Ectodermal cell (in vitro differentiated cells): ENCODE results near the gene PRSS21.

ENCODE experiments used
- H3K27ac ChIP-seq: 2 replicates; pipeline ENCODE4 v1.7.0; 2013; ENCODE audit warnings: mild to moderate bottlenecking, low read depth, low read length; ENCODE audit not compliant: insufficient read depth, poor library complexity, severe bottlenecking
- H3K27me3 ChIP-seq: 2 replicates; pipeline ENCODE4 v1.7.0; 2013; ENCODE audit warnings: mild to moderate bottlenecking, low read length; ENCODE audit not compliant: insufficient read depth, control insufficient read depth, poor library complexity, severe bottlenecking
- H3K36me3 ChIP-seq: one replicate; pipeline ENCODE4 v1.7.0; 2013; ENCODE audit warnings: low read length; ENCODE audit not compliant: control insufficient read depth, insufficient read depth
- H3K4me1 ChIP-seq: one replicate; pipeline ENCODE4 v1.7.0; 2013; ENCODE audit warnings: low read length; ENCODE audit not compliant: control insufficient read depth, insufficient read depth
- H3K4me3 ChIP-seq: 2 replicates; pipeline ENCODE4 v1.7.0; 2013; ENCODE audit warnings: low read depth, low read length, control low read depth; ENCODE audit not compliant: insufficient read depth
- H3K9me3 ChIP-seq: 2 replicates; pipeline ENCODE4 v1.7.0; 2013; ENCODE audit warnings: mild to moderate bottlenecking, low read length, moderate library complexity; ENCODE audit not compliant: control insufficient read depth
- WGBS, 2 experiments: methylation state at CpG; one replicate each; pipeline ENCODE4 v1.1.7; 2013; ENCODE audit warnings: missing lambda C conversion rate in 2 of 2; 5-methylcytosine and 5-hydroxymethylcytosine counted together

The PRSS21 gene

DNA sequence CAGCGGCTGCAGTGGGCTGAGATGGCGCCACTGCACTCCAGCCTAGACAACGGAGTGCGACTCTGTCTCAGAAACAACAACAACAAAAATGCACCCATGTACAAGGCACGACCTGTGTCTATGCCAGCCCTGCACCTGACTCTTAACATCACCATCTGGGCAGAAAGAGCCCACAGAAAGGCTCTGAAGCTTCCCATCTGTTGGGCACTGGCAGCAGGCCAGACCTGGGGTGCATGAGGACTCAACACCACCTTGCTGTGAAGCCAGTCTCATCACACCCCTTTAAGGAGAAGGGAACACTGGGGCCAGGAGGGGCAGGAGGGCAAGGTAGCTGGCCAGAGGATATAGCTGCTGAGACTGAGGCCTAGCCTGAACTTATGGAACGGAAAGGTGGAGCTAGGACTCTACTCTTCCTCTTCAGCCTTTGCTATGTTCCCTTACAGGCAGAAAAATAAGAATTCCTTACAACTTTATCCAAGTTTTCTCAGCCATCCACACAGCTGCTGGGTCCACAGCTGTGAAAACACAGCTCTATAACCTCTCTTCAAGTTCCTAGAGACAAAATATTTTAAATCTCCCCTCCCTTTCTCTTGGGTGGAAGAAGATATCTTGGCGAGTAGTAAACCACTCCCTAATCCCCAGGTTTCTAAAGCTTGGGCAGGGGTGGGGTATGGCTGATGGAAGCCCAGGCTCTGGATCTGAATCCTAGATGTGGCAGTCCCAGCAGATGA, 42.7 kb upstream of the PRSS21 start:
- peaks cover 28% of the 10 kb centered on the region for H3K36me3 ChIP-seq

DNA sequence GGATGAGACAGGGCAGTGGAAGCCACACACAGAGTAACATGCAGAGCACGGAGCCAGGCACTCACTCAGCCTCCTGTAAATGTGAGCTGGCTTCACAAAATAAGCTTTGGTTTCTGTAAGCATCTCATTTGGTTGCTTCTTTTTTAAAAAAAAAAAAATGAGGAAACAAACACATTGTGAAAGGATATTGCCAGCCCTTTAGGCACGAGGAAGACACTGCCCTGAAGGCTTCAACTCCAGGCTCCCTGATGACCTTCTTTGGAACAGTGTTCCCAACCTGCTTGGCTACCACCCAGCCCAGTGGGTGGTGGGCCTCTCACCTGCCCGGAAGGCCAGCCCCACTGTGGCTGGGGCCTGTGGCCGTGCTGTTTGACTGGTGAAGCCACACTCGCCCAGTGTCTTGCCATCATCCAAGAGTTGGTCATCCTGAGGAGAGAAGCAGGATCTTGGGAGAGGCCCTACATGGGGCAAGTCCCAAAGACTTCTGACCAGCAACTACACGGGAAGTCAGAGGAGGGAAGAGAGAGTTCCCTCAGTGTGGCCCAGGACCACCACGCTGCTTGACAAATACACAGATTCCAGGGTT, 41.8 kb upstream of the PRSS21 start:
- Histone ChIP-seq H3K27me3 (no peaks in the 10 kb centered on the region), H3K27ac (no peak overlapping the region), H3K36me3 (peaks cover 19% of the 10 kb centered on the region), H3K4me1 (no peaks in the 10 kb centered on the region), H3K4me3 (no peak overlapping the region), H3K9me3 (no peaks in the 10 kb centered on the region)
- 91 to 93% methylated on average over 7 of the region's 7 CpGs for WGBS, 2 experiments

More for the DNA sequence above, 42.7 kb upstream of the PRSS21 start:
- no peak overlapping the region for H3K4me3 ChIP-seq
- no peaks in the 10 kb centered on the region for H3K9me3 ChIP-seq
- 77 to 81% methylated on average over 7 of the region's 7 CpGs for WGBS, 2 experiments
- H3K27ac ChIP-seq = no peak overlapping the region
- no peaks in the 10 kb centered on the region for H3K27me3 ChIP-seq
- H3K4me1 ChIP-seq = no peaks in the 10 kb centered on the region

DNA sequence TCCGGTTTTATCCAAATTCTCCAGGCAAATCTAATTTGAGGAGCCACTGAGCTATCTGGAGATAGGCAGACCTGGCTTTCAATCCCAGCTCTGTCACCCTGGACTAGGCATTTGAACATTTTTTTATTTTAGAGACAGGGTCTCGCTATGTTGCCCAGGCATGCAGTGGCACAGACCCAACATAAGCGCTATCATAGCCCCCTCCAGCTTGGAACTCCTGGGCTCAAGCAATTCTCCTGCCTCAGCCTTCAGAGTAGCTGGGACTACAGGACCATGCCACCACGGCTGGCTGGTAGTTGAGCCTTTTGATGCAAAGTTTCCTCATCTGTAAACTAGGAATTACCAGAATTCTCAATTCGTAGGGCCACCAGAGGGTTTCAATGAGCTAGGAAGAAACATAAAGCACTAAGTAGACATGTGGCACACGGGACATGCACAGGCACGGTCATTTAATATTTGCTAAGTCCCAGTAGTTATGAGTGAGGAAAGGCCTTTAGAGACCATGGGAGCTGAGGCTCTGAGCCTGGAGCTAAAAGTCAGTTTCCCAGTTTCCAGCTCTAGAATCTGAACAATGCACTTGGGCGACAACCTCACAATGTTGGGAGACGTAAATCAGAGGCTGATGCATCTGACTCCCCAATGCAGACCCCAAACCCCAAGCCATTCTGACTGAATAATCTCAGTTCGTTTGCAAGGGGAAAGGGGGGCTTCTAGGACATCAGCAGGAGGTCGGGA, 41.1 kb upstream of the PRSS21 start:
- Histone ChIP-seq H3K27me3 (no peaks in the 10 kb centered on the region), H3K27ac (no peak overlapping the region), H3K36me3 (peaks cover 15% of the 10 kb centered on the region), H3K4me3 (peak overlapping the region; percentile 59), H3K9me3 (no peaks in the 10 kb centered on the region), H3K4me1 (no peaks in the 10 kb centered on the region)
- 64 to 68% methylated on average over 11 of the region's 11 CpGs for WGBS, 2 experiments

DNA sequence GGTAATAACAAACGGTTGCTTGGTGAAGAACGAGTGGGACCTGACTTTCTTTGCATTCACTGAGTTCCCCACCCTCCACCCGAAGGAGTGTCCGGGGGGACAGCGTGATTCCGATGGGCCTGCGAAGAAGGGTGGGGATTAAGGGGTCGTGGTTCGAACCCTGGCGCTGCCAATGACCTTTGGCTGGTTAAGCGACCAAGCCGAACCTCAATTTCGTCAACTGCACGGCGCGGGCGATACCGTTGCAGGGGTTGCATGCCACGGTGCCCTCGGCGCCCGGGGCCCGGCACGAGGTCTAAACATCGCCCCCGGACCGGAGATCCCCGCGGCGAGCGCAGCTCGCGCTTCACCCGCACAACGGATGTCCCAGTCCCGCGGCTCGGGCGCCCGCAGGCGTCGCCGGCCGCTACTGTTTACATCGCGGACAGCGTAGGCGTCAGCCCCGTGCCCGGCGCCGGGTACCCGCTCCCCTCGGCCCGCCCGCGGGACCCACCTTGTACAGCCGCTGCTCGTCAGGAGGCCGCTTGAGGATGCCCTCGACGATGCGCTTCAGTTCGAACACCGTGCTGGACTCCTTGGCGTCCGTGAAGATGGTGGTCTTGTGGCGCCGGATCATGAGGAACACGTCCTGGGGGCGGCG, 40.4 kb upstream of the PRSS21 start:
- no peaks in the 10 kb centered on the region for H3K4me1 ChIP-seq
- peaks cover 11% of the 10 kb centered on the region for H3K36me3 ChIP-seq
- no peaks in the 10 kb centered on the region for H3K27me3 ChIP-seq
- H3K4me3 ChIP-seq = peak overlapping the region; percentile 59
- H3K9me3 ChIP-seq = no peaks in the 10 kb centered on the region
- 1% methylated on average over 72 of the region's 72 CpGs for WGBS, 2 experiments
- H3K27ac ChIP-seq = peak overlapping the region; percentile 36

DNA sequence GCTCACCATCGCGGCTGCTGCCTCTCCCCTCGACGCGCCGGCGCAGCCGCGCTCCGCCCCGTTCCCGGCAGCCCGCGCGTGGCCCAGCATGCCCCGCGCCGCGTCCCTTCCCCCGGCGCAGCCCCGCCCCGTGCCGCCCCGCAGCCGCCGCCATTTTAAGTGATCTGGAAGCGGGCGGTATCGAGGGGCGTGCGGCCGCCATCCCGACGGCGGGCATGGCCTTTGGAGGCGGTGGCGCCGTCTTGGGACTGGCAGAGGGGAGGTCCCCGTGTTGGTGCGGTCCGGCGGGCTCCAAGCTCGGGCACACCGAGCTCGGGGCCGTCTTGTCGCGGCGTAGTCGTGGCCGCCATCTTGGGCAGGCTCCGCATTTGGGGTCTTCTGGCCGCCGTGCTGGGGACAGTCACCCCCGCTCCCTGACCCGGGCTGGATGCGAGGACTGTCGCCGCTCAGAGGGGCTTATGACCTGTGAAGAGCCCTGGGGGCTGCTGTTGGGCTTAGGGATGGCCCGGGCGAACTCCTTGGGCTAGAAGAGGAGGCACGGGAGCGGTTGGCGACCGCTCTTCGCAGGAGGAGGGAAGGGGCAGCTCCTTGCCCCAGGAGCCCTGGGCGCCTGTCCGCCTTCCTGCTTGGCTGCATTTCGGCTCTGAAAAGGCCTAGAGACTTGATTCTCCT, 39.7 kb upstream of the PRSS21 start, which contains the start of gene ELOB:
Gene ELOB (minus strand): TSS at position 50 of the 672 bp plus-strand sequence. CDS start 41 bp downstream, at position 9.
- no peaks in the 10 kb centered on the region for H3K27me3 ChIP-seq

DNA sequence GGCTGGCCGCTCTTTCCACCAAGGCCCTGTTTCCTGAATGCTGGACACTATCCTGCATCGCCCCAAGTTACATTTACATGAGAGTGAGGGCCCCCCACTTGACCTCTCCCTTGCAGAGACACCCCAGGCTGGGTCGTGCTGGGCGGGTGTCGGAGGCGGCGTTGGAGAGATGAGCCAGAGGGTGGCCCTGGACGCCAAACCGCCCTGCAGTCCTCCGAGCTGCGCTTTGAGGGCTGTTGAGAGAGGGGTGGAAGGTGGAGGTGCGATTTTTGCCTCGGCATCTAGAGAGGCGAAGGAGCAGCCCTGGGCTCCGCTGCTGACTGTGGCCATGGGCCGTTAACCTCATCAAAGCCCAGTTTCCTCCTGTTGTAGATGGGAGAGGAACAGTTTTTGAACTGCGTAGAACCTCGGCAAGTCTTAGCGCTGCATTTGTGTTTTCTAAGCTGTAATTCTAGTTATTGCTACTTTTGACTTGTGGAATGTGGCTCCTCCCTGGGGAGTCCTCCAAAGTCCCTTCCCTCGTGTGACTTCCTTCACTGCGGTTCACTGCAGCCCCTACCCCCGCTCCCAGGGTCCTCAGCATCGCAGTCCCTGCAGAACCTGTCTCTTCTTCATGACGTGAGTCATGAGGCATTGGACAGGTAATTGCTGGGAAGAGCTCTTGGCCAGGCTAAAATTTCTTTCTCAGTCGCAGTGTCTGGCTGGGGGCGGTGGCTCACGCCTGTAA, 39.0 kb upstream of the PRSS21 start:
- Histone ChIP-seq H3K4me3 (peak overlapping the region; percentile 59), H3K36me3 (peaks cover 4% of the 10 kb centered on the region), H3K27ac (peak overlapping the region; percentile 97), H3K9me3 (no peaks in the 10 kb centered on the region), H3K27me3 (no peaks in the 10 kb centered on the region), H3K4me1 (no peaks in the 10 kb centered on the region)
- WGBS, 2 experiments = 22 to 23% methylated on average over 27 of the region's 27 CpGs

More for the DNA sequence above, 39.7 kb upstream of the PRSS21 start, which contains the start of gene ELOB:
- WGBS, 2 experiments = 0% methylated on average over 70 of the region's 70 CpGs
- peak within 1 kb of the TSS; percentile 59 for H3K4me3 ChIP-seq
- no peaks in the 10 kb centered on the region for H3K4me1 ChIP-seq
- H3K27ac ChIP-seq = peak within 1 kb of the TSS; percentile 97
- H3K36me3 ChIP-seq = peaks cover 8% of the 10 kb centered on the region
- H3K9me3 ChIP-seq = no peaks in the 10 kb centered on the region

DNA sequence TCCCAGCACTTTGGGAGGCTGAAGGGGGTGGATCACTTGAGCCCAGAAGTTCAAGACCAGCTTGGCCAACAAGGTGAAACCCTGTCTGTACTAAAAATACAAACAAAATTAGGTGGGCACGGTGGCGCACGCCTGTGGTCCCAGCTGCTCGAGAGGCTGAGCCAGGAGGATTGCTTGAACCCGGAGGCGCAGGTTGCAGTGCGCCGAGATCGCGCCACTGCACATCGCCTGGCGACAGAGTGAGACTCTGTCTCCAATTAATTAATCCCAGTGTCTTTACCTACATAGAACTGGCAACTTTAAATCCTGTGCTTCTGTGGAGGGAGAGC, 38.4 kb upstream of the PRSS21 start:
- H3K36me3 ChIP-seq = no peaks in the 10 kb centered on the region
- H3K9me3 ChIP-seq = no peaks in the 10 kb centered on the region
- WGBS, 2 experiments = 96 to 97% methylated on average over 12 of the region's 12 CpGs
- H3K27ac ChIP-seq = no peak overlapping the region
- no peaks in the 10 kb centered on the region for H3K27me3 ChIP-seq
- H3K4me1 ChIP-seq = no peaks in the 10 kb centered on the region
- peak overlapping the region; percentile 59 for H3K4me3 ChIP-seq

DNA sequence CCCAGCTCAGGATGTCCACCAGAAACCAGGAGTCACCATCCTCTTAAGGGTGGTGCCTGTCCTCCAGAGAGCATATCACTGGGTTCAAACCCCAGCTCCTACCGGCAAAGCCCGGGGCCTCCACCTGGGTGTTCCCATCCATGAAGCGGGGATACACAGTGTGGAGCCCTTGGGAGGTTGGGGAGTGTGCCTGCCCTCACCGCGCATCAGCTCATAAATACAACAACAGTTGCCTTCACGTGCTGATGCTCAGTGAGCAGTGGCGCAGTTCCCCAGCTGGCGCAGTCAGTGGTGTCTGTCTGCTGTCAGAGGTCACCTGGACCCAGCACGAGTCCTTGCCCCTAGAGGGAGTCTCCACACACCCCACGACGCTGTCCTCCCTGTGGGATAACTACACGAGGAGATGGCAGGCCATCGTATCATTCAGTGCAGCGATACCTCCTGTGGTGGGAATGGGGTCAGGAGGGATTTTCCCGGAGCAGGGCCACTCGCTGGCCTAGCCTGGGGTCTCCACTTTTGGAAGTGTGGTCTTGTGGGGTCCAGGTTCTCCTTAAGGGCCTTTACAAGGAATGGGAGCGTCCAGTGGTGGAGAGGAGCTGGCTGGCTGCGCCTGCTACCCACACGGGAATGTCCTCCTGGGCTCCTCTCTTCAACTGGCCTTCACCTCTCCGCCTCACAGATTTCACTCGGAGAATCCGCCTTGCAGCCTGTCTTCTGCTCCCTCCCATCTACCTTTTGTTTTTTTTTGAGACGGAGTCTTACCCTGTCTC, 37.7 kb upstream of the PRSS21 start:
- Histone ChIP-seq H3K27me3 (peaks cover 4% of the 10 kb centered on the region), H3K36me3 (no peaks in the 10 kb centered on the region), H3K27ac (no peak overlapping the region), H3K4me3 (no peak overlapping the region), H3K9me3 (no peaks in the 10 kb centered on the region), H3K4me1 (no peaks in the 10 kb centered on the region)
- 90% methylated on average over 23 of the region's 23 CpGs for WGBS, 2 experiments
